Psoas muscle (tissue), 8 donors: Measurements from ENCODE around the gene KRT72. TPM values are rescaled to one million over a fixed set of nuclear protein-coding genes. Genes with fewer than 3 reads are reported as not detected.

ENCODE experiments used
- ATAC-seq, 4 donors: fragments of 200-7000 bp; cut with Tn5 transposase; one replicate each; pipeline ENCODE4 v1.9.1; 2020; ENCODE audit warnings: moderate library complexity in 3 of 4, mild to moderate bottlenecking in 2 of 4
- DNase-seq, 2 donors: peaks; one replicate each; pipeline ENCODE4 v3.0.0-alpha.2; 2020
- H3K27ac ChIP-seq: fragments of 200-600 bp; one replicate; pipeline ENCODE4 v1.8.0; 2022
- H3K27me3 ChIP-seq, 3 donors: fragments of 200-600 bp in 1 of 3; one replicate each; pipeline versions ENCODE4 v1.6.1 to v1.8.0; 2013 to 2022; ENCODE audit warnings: low read length in 2 of 3, mild to moderate bottlenecking in 2 of 3, moderate library complexity in 1 of 3; ENCODE audit not compliant: insufficient read depth in 3 of 3
- H3K36me3 ChIP-seq, 2 donors: fragments of 200-600 bp in 1 of 2; one replicate each; pipeline versions ENCODE4 v1.6.1 to v1.8.0; 2013 to 2022; ENCODE audit warnings: low read depth in 1 of 2, mild to moderate bottlenecking in 1 of 2, moderate library complexity in 1 of 2; ENCODE audit not compliant: insufficient read depth in 1 of 2
- H3K4me1 ChIP-seq: fragments of 200-600 bp; one replicate; pipeline ENCODE4 v1.8.0; 2022
- H3K4me3 ChIP-seq: fragments of 200-600 bp; one replicate; pipeline ENCODE4 v1.8.0; 2022; ENCODE audit warnings: mild to moderate bottlenecking
- H3K9me3 ChIP-seq: fragments of 200-600 bp; one replicate; pipeline ENCODE4 v1.8.0; 2022
- CTCF ChIP-seq: fragments of 200-600 bp; IDR thresholded peaks from one replicate; pipeline ENCODE4 v1.8.0; 2022; ENCODE audit warnings: antibody characterized with exemption
- WGBS, 3 donors: extraction: QIAGEN DNeasy Blood & Tissue Kit; methylation state at CpG; one replicate each; pipeline versions ENCODE4 v1.1.6 to v1.1.7; 2013; 5-methylcytosine and 5-hydroxymethylcytosine counted together
- intact Hi-C, 2 donors: fragments of 100-400 bp; cut with DNase I; formaldehyde crosslinking; loops; one replicate each; pipeline versions ENCODE4 v1.11.0 to v1.14.2; 2022
- polyA plus RNA-seq, 3 donors: library from polyadenylated mRNA; stranded (reverse); fragments of 200-250 nt; gene quantifications; one replicate each; pipeline ENCODE4 v1.2.3, GENCODE V29; 2013
- total RNA-seq, 4 donors: library from RNA; stranded (reverse); fragmentation: NEBNext Ultra II Directional in 2 of 4; extraction: Animal tissue kit (Norgen Biotek cat#: 25700) in 2 of 4; gene quantifications; one replicate each; pipeline versions ENCODE4 v1.2.1 to v1.2.4, GENCODE V29; 2021 to 2023
- donor health status: healthy with polysubstance abuse.
- donor health status: DM: no; HTN: no; CAD: no; lungs with moderate emphysema.
- donor health status: Bipolar disorder and iron deficiency.
- donor health status: healthy.
- donor health status: DM: yes; HTN: yes; CAD: no.
- donor health status: DM: no; HTN: no; CAD: no.
- donor health status: DM: no; HTN: no; CAD: no.
- donor health status: DM: yes; HTN: yes; CAD: no.

The KRT72 gene
- total and polyA plus RNA-seq, 7 donors: not detected

GRCh38 chr12:52636189-52636588 lies 34.9 kb upstream of the KRT72 start:
- no peak for DNase-seq
- intact Hi-C loops: no loop called here
- no peaks in the 10 kb centered on the region for H3K36me3 ChIP-seq
- H3K27ac ChIP-seq: no peak overlapping the region
- H3K9me3 ChIP-seq: no peaks in the 10 kb centered on the region
- no peak for TF ChIP-seq CTCF
- no peaks in the 10 kb centered on the region for H3K4me1 ChIP-seq
- peaks cover 0 to 5% (median 0%) of the 10 kb centered on the region in 3 donors for H3K27me3 ChIP-seq
- no peak overlapping the region for H3K4me3 ChIP-seq
- no peak for ATAC-seq
- 68 to 76% (median 73%) methylated on average over 6 of the region's 6 CpGs for WGBS, 3 donors

DNA sequence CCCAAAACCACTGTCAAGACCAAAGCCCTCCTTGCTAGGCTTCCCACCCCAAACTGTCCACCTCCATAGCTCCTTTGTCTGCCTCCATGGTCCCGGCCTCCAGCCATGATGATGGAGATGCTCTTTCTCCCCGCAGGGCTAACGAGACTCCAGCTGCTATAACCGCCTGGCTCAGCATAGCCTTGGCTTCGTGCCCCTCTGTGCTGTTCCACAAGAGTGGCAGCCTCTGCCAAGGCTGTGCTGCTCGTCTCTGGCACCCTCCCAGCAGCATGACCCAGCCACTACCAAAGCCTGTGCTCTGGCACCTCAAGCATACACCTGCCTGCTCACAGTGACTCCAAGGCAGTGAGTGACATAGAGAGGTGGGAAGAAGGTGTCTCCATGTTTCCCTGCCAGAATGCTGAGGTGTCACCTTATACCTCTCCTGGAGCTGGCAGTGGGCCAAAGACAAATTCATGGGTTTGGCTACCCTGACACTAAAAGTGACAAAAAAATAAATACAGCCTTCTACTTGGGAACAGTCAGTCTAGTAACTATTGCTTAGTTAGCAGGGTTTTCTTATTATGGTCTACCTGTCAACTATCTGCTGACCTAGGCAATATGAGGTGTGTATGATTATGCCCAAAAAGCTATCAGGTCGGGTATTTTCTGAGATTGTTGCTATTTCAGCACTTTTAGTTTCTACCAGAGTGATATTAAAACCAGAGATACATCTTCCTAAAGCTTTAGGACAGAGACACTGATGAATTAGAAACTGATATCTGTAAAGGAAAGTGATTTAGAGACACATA lies 33.2 kb upstream of the KRT72 start:
- H3K36me3 ChIP-seq: no peaks in the 10 kb centered on the region
- WGBS, 3 donors: 23 to 41% (median 26%) methylated on average over 6 to 7 of the region's 7 CpGs
- TF ChIP-seq CTCF: no peak
- H3K4me1 ChIP-seq: no peaks in the 10 kb centered on the region
- DNase-seq (peak in 1 of 2 donors; percentile 42), ATAC-seq (peak in 2 of 4 donors; percentile 69 to 84)
- H3K27me3 ChIP-seq: peaks cover 0 to 11% (median 0%) of the 10 kb centered on the region in 3 donors
- no peak overlapping the region for H3K27ac ChIP-seq
- H3K9me3 ChIP-seq: no peaks in the 10 kb centered on the region
- intact Hi-C loops: no loop called here
- no peak overlapping the region for H3K4me3 ChIP-seq

- H3K4me3 ChIP-seq: no peak overlapping the region
- intact Hi-C loops: no loop called here
- H3K9me3 ChIP-seq: no peaks in the 10 kb centered on the region
- DNase-seq (no peak), ATAC-seq (no peak)
- no peak for TF ChIP-seq CTCF
- H3K36me3 ChIP-seq: no peaks in the 10 kb centered on the region
- no peak overlapping the region for H3K27ac ChIP-seq
- H3K4me1 ChIP-seq: no peaks in the 10 kb centered on the region
- H3K27me3 ChIP-seq: peaks cover 0 to 14% (median 0%) of the 10 kb centered on the region in 3 donors
- WGBS, 3 donors: 29 to 37% (median 32%) methylated on average over 4 of the region's 4 CpGs
Measured at GRCh38 chr12:52633383-52633782, 32.1 kb upstream of the KRT72 start.

DNA sequence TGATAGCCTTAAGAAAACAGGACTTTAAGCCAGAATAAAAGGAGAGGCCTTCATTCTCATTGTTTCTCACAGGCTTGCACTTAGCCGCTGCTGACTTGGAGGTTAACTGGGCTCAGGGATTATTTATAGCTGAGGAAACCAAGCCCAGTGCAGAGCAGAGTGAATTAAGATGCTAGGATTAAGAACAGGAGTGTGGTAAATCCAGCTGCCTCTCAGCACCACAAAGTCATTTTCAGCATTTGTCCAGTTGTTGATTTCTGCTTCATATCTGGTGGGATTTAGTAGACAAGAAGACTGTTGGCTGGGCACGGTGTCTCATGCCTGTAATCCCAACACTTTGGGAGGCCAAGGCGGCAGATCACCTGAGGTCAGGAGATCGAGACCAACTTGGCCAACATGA lies 31.4 kb upstream of the KRT72 start:
- no peaks in the 10 kb centered on the region for H3K4me1 ChIP-seq
- peaks cover 0 to 14% (median 0%) of the 10 kb centered on the region in 3 donors for H3K27me3 ChIP-seq
- TF ChIP-seq CTCF: no peak
- no peaks in the 10 kb centered on the region for H3K9me3 ChIP-seq
- intact Hi-C loops: no loop called here
- no peak overlapping the region for H3K27ac ChIP-seq
- 37 to 60% (median 40%) methylated on average over 4 of the region's 4 CpGs for WGBS, 3 donors
- H3K36me3 ChIP-seq: no peaks in the 10 kb centered on the region
- DNase-seq (no peak), ATAC-seq (no peak)
- H3K4me3 ChIP-seq: no peak overlapping the region
